ENCODE measurements around the gene ZNF853.
"Not testable (repeated sequence)": the region's sequence is repeated elsewhere in the genome, so short reads cannot be mapped to it uniquely, and the experiment has no call there.

Gene ZNF853

GRCh38 chr7:6652446-6653011, 37.1 kb downstream of the ZNF853 start:
- no peak for DNase-seq (ENCODE audit: low spot score)

GRCh38 chr7:6653071-6654003, 37.9 kb downstream of the ZNF853 start:
- no peak for DNase-seq (ENCODE audit: low spot score)

- no peak for DNase-seq (ENCODE audit: low spot score)
Measured at GRCh38 chr7:6654113-6654841, 38.9 kb downstream of the ZNF853 start.

GRCh38 chr7:6654842-6655610, 39.6 kb downstream of the ZNF853 start:
- no peak for DNase-seq (ENCODE audit: low spot score)

GRCh38 chr7:6655636-6656385, 40.4 kb downstream of the ZNF853 start:
- no peak for DNase-seq (ENCODE audit: low spot score)

GRCh38 chr7:6656413-6656812, 41.0 kb downstream of the ZNF853 start:
- no peak for DNase-seq (ENCODE audit: low spot score)

- no peak for DNase-seq (ENCODE audit: low spot score)
Measured at GRCh38 chr7:6658618-6659345, 43.4 kb downstream of the ZNF853 start.

- DNase-seq (ENCODE audit: low spot score), result not testable (repeated sequence)
Measured at GRCh38 chr7:6670851-6671250, 55.4 kb downstream of the ZNF853 start.

All from cerebellar cortex (tissue), 1 donor.